Lower lobe of right lung (tissue), 2 donors: ENCODE measurements around the gene CPNE7. TPM values are rescaled to one million over a fixed set of nuclear protein-coding genes. Genes with fewer than 3 reads are reported as not detected.
"Not testable (repeated sequence)": the region's sequence is repeated elsewhere in the genome, so short reads cannot be mapped to it uniquely, and the experiment has no call there.

ENCODE experiments used
- ATAC-seq, 2 donors: fragments of 200-7000 bp; cut with Tn5 transposase; one replicate each; pipeline ENCODE4 v1.9.1; 2020 to 2022; ENCODE audit warnings: mild to moderate bottlenecking in 2 of 2, moderate library complexity in 2 of 2
- DNase-seq: peaks from one replicate; pipeline ENCODE4 v3.0.0-alpha.2; 2020
- H3K27ac ChIP-seq: fragments of 200-600 bp; one replicate; pipeline ENCODE4 v1.8.0; 2022
- H3K27me3 ChIP-seq: fragments of 200-600 bp; one replicate; pipeline ENCODE4 v1.8.0; 2022; ENCODE audit warnings: low read depth
- H3K36me3 ChIP-seq: fragments of 200-600 bp; one replicate; pipeline ENCODE4 v1.8.0; 2022; ENCODE audit warnings: mild to moderate bottlenecking
- H3K4me1 ChIP-seq: fragments of 200-600 bp; one replicate; pipeline ENCODE4 v1.8.0; 2022
- H3K4me3 ChIP-seq: fragments of 200-600 bp; one replicate; pipeline ENCODE4 v1.8.0; 2022; ENCODE audit warnings: mild to moderate bottlenecking
- H3K9me3 ChIP-seq: fragments of 200-600 bp; one replicate; pipeline ENCODE4 v1.8.0; 2022
- CTCF ChIP-seq: fragments of 200-600 bp; IDR thresholded peaks from one replicate; pipeline ENCODE4 v1.8.0; 2022; ENCODE audit warnings: antibody characterized with exemption, mild to moderate bottlenecking
- intact Hi-C: fragments of 100-400 bp; cut with DNase I; formaldehyde crosslinking; loops from one replicate; pipeline ENCODE4 v1.11.0; 2022
- total RNA-seq: library from RNA; stranded (reverse); fragmentation: NEBNext Ultra II Directional; extraction: Animal tissue kit (Norgen Biotek cat#: 25700); gene quantifications from one replicate; pipeline ENCODE4 v1.2.1, GENCODE V29; 2021
- donor health status: DM: no; HTN: yes; CAD: no; lungs with severe emphysema.

Gene CPNE7
- total RNA-seq, 1 donor from 2014 or later: 0.35 TPM

DNA sequence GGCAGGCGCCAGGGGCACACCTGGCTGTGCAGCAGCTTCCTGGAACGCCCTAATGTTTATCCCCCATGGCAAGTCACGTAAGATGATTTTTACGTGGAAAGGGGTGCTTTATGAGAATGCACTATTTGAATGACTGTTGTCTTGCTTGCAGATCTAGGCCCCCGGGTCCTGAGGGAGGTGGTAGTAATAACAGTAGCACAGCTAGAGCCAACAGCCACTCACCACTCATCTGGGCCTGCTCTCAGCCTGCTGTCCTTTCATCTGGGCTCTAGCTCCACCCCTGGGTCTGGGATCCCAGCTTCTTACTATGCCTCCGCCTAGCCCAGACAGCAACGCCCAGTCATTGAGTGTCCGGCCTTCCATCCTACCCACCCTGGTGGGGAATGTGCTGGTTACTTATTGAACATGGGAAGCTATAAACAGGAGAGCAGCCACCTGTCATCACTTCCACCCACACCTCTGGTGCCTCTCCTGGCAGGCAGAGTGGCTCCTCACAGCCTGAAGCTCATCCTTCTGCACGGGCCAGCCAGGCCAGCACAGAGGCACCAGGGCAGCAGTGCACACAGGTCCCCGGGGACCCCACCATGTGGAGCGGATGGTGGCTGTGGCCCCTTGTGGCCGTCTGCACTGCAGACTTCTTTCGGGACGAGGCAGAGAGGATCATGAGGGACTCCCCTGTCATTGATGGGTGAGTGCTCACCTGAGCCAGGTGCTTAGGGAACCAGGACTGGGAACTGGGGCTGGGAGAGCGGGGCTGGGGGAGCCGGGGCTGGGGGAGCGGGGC is 54.5 kb downstream of the CPNE7 start:
- Histone ChIP-seq H3K36me3 (no peaks in the 10 kb centered on the region), H3K9me3 (no peaks in the 10 kb centered on the region), H3K4me1 (no peaks in the 10 kb centered on the region), H3K27ac (no peak overlapping the region), H3K27me3 (peaks cover 16% of the 10 kb centered on the region), H3K4me3 (no peak overlapping the region)
- no peak for ATAC-seq
- no peak for TF ChIP-seq CTCF
- intact Hi-C loops: no loop called here
- DNase-seq: no peak

GRCh38 chr16:89633064-89633631 is 57.6 kb downstream of the CPNE7 start:
- ATAC-seq (no peak), DNase-seq (no peak)
- Histone ChIP-seq H3K27me3 (peaks cover 16% of the 10 kb centered on the region), H3K9me3 (no peaks in the 10 kb centered on the region), H3K4me1 (no peaks in the 10 kb centered on the region), H3K36me3 (no peaks in the 10 kb centered on the region), H3K4me3 (no peak overlapping the region), H3K27ac (no peak overlapping the region)
- TF ChIP-seq CTCF: no peak
- intact Hi-C loops: no loop called here

- intact Hi-C loops, DNase-seq, H3K4me1 ChIP-seq, ATAC-seq, H3K4me3 ChIP-seq, H3K9me3 ChIP-seq, H3K27ac ChIP-seq, H3K36me3 ChIP-seq: not testable (repeated sequence)
- H3K27me3 ChIP-seq: peaks cover 16% of the 10 kb centered on the region
Measured at GRCh38 chr16:89634463-89635385, 59.2 kb downstream of the CPNE7 start.

DNA sequence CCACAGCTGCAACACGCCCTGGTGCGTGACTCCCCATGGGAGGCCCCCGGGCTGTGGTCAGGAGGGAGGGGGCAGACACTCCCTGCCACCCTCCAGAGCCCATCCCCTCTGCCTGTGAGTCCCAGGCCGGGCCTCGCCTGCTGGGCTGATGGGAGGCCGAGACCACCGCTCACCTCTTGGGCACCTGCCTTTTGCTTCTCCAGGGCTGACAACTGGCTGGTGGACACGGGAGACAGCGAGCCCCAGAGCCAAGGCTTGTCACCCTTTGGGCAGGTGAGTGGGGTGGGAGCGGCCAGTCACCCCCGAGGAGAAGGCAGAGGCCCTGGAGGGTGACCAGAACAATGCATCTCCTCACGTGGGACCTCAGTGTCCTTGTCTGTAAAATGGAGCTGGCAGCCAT is 61.1 kb downstream of the CPNE7 start:
- intact Hi-C loops: no loop called here
- no peak for ATAC-seq
- H3K4me3 ChIP-seq: no peak overlapping the region
- peaks cover 13% of the 10 kb centered on the region for H3K4me1 ChIP-seq
- no peak for DNase-seq
- no peak for TF ChIP-seq CTCF
- H3K27ac ChIP-seq: no peak overlapping the region
- H3K36me3 ChIP-seq: no peaks in the 10 kb centered on the region
- peaks cover 16% of the 10 kb centered on the region for H3K27me3 ChIP-seq
- H3K9me3 ChIP-seq: no peaks in the 10 kb centered on the region

- DNase-seq (no peak), ATAC-seq (no peak)
- Histone ChIP-seq H3K27me3 (peaks cover 14% of the 10 kb centered on the region), H3K27ac (no peak overlapping the region), H3K4me1 (peaks cover 13% of the 10 kb centered on the region), H3K36me3 (no peaks in the 10 kb centered on the region), H3K9me3 (no peaks in the 10 kb centered on the region), H3K4me3 (no peak overlapping the region)
- intact Hi-C loops: no loop called here
- no peak for TF ChIP-seq CTCF
Measured at GRCh38 chr16:89637379-89637778, 61.8 kb downstream of the CPNE7 start.
